ENCODE results near the gene PPP1R26.
"Not testable (repeated sequence)": the region's sequence is repeated elsewhere in the genome, so short reads cannot be mapped to it uniquely, and the experiment has no call there.

Gene PPP1R26

DNA sequence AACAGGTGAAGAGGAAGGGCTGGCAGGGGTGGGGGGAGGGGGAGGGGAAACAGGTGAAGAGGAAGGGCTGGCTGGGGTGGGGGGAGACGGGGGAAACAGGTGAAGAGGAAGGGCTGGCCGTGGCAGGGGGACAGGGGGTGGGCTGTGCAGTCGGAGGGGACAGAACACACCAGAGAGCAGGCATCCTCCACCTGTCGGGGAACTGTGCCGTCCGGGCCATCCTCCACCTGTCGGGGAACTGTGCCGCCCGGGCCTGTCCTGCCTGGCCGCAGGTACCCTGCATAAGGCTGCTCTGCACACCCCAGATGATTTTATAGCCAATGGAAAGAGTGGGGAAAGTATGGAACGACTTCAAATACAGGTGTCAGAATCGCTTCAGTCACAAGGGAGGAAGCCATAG is 32.5 kb upstream of the PPP1R26 start:
- Histone ChIP-seq H3K9me3 (ENCODE audit: insufficient read depth, low read depth, low read length) (no peaks in the 10 kb centered on the region), H3K4me3 (ENCODE audit: low read length) (no peak overlapping the region), H3K4me1 (ENCODE audit: insufficient read depth, low read length) (no peaks in the 10 kb centered on the region), H3K27me3 (ENCODE audit: insufficient read depth, low read length) (no peaks in the 10 kb centered on the region), H3K36me3 (ENCODE audit: insufficient read depth, low read length) (no peaks in the 10 kb centered on the region), H3K27ac (ENCODE audit: low read depth, low read length) (no peak overlapping the region), H3K9ac (ENCODE audit: low read depth, low read length) (no peak overlapping the region)
- WGBS = 91% methylated on average over 12 of the region's 12 CpGs

DNA sequence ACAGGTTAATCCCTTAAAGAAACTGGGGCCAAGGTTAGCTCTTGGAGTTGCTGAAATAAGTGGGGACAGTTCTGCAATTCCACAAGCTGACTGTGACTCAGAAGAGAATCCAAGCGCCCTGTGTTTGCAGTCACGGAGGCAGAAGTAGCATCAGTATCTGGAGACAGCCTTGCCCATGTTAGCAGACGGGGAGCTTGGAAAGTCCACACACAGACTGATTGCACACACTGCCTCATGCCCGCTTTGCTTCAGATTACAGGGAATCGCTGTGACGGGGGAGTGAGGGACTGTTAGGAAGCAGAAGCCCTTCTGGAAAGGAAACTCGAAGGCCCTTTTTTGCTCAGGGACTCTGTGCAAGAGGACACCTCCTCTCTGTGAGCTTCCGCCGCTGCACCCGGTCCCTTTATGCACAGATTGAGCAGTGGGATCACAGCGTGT is 30.9 kb upstream of the PPP1R26 start:
- no peaks in the 10 kb centered on the region for H3K4me1 ChIP-seq (ENCODE audit: insufficient read depth, low read length)
- no peaks in the 10 kb centered on the region for H3K27me3 ChIP-seq (ENCODE audit: insufficient read depth, low read length)
- H3K9me3 ChIP-seq (ENCODE audit: insufficient read depth, low read depth, low read length) = no peaks in the 10 kb centered on the region
- H3K9ac ChIP-seq (ENCODE audit: low read depth, low read length) = no peak overlapping the region
- 82% methylated on average over 11 of the region's 11 CpGs for WGBS
- H3K36me3 ChIP-seq (ENCODE audit: insufficient read depth, low read length) = no peaks in the 10 kb centered on the region
- H3K4me3 ChIP-seq (ENCODE audit: low read length) = no peak overlapping the region
- no peak overlapping the region for H3K27ac ChIP-seq (ENCODE audit: low read depth, low read length)

DNA sequence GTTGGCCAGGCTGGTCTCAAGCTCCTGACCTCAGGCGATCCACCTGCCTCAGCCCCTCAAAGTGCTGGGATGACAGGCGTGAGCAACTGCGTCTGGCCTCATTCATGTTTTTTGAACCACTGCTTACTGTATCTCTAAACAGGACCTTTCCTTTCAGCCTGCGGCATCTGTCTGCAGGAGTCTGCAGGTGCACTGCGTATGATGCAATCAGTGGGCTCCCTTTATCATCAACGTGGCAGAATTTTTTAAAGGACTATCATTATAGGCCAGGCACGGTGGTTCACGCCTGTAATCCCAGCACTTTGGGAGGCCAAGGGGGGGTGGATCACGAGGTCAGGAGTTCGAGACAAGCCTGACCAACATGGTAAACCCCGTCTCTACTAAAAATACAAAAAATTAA is 30.1 kb upstream of the PPP1R26 start:
- H3K4me1 ChIP-seq (ENCODE audit: insufficient read depth, low read length); H3K4me3 ChIP-seq (ENCODE audit: low read length); H3K9me3 ChIP-seq (ENCODE audit: insufficient read depth, low read depth, low read length); H3K27me3 ChIP-seq (ENCODE audit: insufficient read depth, low read length); H3K36me3 ChIP-seq (ENCODE audit: insufficient read depth, low read length); H3K9ac ChIP-seq (ENCODE audit: low read depth, low read length); H3K27ac ChIP-seq (ENCODE audit: low read depth, low read length): not testable (repeated sequence)
- 95% methylated on average over 10 of the region's 11 CpGs for WGBS

DNA sequence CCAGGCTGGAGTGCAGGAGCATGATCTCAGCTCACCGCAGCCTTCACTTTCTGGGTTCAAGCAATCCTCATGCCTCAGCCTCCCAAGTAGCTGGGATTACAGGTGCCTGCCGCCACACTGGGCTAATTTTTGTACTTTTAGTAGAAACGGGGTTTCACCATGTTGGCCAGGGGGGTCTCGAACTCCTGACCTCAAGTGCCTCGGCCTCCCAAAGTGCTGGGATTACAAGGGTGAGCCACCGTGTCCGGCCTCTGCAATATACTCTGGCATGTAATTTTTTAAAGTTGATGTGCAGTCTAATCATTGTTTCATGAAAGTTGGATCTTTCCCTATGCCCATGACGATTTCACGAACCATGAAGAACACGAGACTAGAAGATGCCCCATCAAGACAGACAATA is 28.6 kb upstream of the PPP1R26 start:
- no peak overlapping the region for H3K27ac ChIP-seq (ENCODE audit: low read depth, low read length)
- no peak overlapping the region for H3K9ac ChIP-seq (ENCODE audit: low read depth, low read length)
- H3K4me1 ChIP-seq (ENCODE audit: insufficient read depth, low read length) = no peaks in the 10 kb centered on the region
- no peaks in the 10 kb centered on the region for H3K27me3 ChIP-seq (ENCODE audit: insufficient read depth, low read length)
- no peak overlapping the region for H3K4me3 ChIP-seq (ENCODE audit: low read length)
- 94% methylated on average over 10 of the region's 10 CpGs for WGBS
- no peaks in the 10 kb centered on the region for H3K36me3 ChIP-seq (ENCODE audit: insufficient read depth, low read length)
- H3K9me3 ChIP-seq (ENCODE audit: insufficient read depth, low read depth, low read length) = no peaks in the 10 kb centered on the region

DNA sequence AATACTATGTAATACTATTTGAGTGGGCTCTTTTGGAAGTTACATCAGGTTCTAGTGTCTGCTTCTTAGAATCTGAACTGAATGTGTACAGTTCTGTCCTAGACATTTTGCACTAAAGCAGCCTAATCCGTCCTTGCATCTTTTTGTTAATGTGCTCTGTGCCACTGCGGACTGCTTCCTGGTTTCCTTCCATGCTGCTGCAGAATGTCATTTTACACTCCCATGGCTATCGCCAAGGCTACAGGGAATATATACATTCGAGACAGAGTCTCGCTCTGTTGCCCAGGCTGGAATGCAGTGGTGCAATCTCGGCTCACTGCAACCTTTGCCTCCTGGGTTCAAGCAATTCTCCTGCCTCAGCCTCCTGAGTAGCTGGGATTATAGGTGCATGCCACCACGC is 27.7 kb upstream of the PPP1R26 start:
- H3K9ac ChIP-seq (ENCODE audit: low read depth, low read length); H3K4me3 ChIP-seq (ENCODE audit: low read length); H3K36me3 ChIP-seq (ENCODE audit: insufficient read depth, low read length); H3K9me3 ChIP-seq (ENCODE audit: insufficient read depth, low read depth, low read length); H3K4me1 ChIP-seq (ENCODE audit: insufficient read depth, low read length); H3K27me3 ChIP-seq (ENCODE audit: insufficient read depth, low read length); H3K27ac ChIP-seq (ENCODE audit: low read depth, low read length): not testable (repeated sequence)
- WGBS = 94% methylated on average over 6 of the region's 7 CpGs

DNA sequence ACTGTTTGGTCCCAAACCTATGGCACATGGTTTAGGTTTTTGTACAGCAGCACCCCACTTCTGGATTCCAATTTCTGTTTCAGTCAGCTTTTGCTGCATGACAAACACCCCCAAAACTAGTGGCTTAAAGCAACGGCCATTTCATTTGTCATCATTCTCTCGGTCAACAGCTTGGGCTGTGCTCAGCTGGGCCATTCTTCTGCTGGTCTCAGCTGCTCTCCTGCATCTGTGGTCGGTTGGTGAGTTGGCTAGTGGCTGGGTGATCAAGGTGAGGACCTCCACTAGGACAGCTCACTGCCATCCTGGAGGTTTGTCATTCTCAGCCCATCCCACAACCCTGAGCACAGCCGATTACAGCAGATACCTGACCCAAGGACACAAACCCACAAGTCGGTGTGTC is 24.8 kb upstream of the PPP1R26 start:
- no peak overlapping the region for H3K4me3 ChIP-seq (ENCODE audit: low read length)
- H3K9me3 ChIP-seq (ENCODE audit: insufficient read depth, low read depth, low read length) = no peaks in the 10 kb centered on the region
- no peaks in the 10 kb centered on the region for H3K36me3 ChIP-seq (ENCODE audit: insufficient read depth, low read length)
- H3K27me3 ChIP-seq (ENCODE audit: insufficient read depth, low read length) = no peaks in the 10 kb centered on the region
- H3K9ac ChIP-seq (ENCODE audit: low read depth, low read length) = no peak overlapping the region
- no peaks in the 10 kb centered on the region for H3K4me1 ChIP-seq (ENCODE audit: insufficient read depth, low read length)
- H3K27ac ChIP-seq (ENCODE audit: low read depth, low read length) = no peak overlapping the region
- WGBS = 93% methylated on average over 5 of the region's 5 CpGs

DNA sequence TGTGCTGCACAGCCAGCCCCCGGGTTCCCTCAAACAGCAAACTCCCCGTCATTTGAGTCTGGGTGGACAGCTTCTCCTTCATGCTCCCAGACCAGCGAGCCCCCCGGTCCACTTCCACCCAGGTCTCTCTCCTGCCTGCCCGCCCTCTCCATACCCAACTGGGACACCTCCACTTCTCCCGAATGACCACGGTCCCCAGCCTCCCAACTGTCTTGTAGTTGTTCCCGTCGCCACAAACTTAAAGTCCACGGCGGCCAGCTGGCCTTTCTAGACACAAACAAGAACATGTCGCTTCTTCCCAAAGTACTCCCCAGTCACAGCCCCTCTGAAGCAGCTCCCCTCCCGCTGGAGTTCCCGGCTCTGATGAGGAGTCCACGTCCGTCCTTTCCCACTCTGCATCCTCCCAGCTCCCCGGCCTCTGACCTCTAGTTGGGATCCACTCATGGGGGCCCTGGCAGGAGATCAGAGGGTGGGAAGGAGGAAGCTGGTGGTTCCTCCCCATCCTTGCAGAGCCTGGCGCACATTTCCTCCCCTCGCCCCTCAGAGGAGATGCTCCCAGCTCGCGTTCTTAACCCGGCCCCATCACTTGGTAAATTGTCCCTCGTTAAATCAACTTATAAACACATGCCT is 24.1 kb upstream of the PPP1R26 start:
- no peak overlapping the region for H3K27ac ChIP-seq (ENCODE audit: low read depth, low read length)
- H3K27me3 ChIP-seq (ENCODE audit: insufficient read depth, low read length) = no peaks in the 10 kb centered on the region
- no peaks in the 10 kb centered on the region for H3K36me3 ChIP-seq (ENCODE audit: insufficient read depth, low read length)
- H3K9me3 ChIP-seq (ENCODE audit: insufficient read depth, low read depth, low read length) = no peaks in the 10 kb centered on the region
- no peak overlapping the region for H3K9ac ChIP-seq (ENCODE audit: low read depth, low read length)
- no peaks in the 10 kb centered on the region for H3K4me1 ChIP-seq (ENCODE audit: insufficient read depth, low read length)
- no peak overlapping the region for H3K4me3 ChIP-seq (ENCODE audit: low read length)
- WGBS = 88% methylated on average over 22 of the region's 23 CpGs

DNA sequence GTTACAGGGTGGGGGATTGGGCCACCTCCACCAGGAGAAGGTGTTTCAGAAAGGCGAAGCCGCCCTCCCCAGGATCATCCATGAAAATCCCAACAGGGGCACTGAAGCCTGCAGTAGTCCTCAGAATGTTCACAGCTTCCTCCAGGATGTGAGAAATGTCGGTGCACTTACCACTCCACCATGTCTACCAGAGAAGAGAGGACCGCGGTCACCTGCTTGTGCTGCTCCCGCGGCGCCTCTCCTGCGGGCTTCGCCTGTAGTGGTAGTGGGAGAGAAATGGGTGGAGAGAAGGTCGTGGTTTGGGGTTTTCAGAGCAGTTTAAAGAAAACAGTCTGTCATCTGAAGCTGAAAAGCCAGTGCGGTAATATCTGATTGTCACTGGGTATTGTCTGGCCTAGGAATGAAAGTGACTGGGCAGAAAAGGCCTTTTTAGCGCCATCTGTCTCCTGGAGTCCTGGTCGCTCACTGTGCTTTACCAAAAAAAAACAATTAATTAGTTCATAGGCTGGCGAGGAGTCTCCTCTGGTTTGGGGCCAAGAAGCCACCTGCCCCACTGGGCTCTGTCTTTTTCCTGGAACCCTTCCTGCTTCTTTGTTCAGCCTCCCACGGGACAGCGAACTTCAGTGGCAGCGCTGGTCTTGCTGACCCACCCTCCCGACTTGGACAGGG is 23.0 kb upstream of the PPP1R26 start:
- H3K27me3 ChIP-seq (ENCODE audit: insufficient read depth, low read length) = no peaks in the 10 kb centered on the region
- WGBS = 89% methylated on average over 19 of the region's 19 CpGs
- no peak overlapping the region for H3K9ac ChIP-seq (ENCODE audit: low read depth, low read length)
- no peak overlapping the region for H3K4me3 ChIP-seq (ENCODE audit: low read length)
- no peaks in the 10 kb centered on the region for H3K9me3 ChIP-seq (ENCODE audit: insufficient read depth, low read depth, low read length)
- H3K36me3 ChIP-seq (ENCODE audit: insufficient read depth, low read length) = no peaks in the 10 kb centered on the region
- H3K4me1 ChIP-seq (ENCODE audit: insufficient read depth, low read length) = no peaks in the 10 kb centered on the region
- H3K27ac ChIP-seq (ENCODE audit: low read depth, low read length) = no peak overlapping the region

DNA sequence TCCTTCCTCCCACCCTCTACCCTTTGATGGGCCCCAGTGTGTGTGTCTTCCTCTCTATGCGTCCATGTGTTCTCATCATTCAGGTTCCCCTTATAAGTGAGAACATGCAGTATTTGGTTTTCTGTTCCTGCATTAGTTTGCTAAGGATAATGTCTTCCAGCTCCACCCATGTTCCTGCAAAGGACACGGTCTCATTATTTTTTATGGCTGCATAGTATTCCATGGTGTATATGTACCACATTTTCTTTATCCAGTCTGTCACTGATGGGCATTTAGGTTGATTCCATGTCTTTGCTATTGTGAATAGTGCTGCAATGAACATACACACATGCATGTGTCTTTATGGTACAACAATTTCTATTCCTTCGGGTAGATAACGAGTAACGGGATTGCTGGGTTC is 21.1 kb upstream of the PPP1R26 start:
- not testable (repeated sequence) for H3K27ac ChIP-seq (ENCODE audit: low read depth, low read length); H3K9ac ChIP-seq (ENCODE audit: low read depth, low read length); H3K4me3 ChIP-seq (ENCODE audit: low read length); H3K36me3 ChIP-seq (ENCODE audit: insufficient read depth, low read length); H3K27me3 ChIP-seq (ENCODE audit: insufficient read depth, low read length); H3K4me1 ChIP-seq (ENCODE audit: insufficient read depth, low read length); H3K9me3 ChIP-seq (ENCODE audit: insufficient read depth, low read depth, low read length)
- WGBS = 94% methylated on average over 4 of the region's 5 CpGs

DNA sequence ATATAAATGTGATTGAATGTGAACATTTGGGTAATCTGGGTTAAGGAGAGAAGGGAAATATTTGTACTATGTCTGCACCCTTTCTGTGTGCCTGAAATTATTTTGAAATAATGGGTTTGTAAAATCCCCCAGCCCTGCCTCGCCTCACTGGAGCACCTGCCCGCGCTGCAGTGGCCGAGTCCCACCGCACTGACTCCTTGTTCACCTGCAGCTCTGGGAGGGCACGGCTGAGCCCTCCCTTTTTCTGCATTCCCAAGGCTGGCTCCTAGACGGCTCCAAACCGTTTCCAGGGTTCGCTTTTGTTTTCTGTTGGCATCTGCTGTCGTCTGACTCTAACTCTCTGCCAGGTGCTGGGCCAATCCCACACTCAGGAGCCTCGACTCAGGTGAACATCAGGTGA is 17.6 kb upstream of the PPP1R26 start:
- H3K27ac ChIP-seq (ENCODE audit: low read depth, low read length) = no peak overlapping the region
- no peak overlapping the region for H3K9ac ChIP-seq (ENCODE audit: low read depth, low read length)
- H3K4me1 ChIP-seq (ENCODE audit: insufficient read depth, low read length) = no peaks in the 10 kb centered on the region
- no peaks in the 10 kb centered on the region for H3K36me3 ChIP-seq (ENCODE audit: insufficient read depth, low read length)
- 91% methylated on average over 11 of the region's 11 CpGs for WGBS
- H3K27me3 ChIP-seq (ENCODE audit: insufficient read depth, low read length) = no peaks in the 10 kb centered on the region
- H3K4me3 ChIP-seq (ENCODE audit: low read length) = no peak overlapping the region
- H3K9me3 ChIP-seq (ENCODE audit: insufficient read depth, low read depth, low read length) = no peaks in the 10 kb centered on the region

DNA sequence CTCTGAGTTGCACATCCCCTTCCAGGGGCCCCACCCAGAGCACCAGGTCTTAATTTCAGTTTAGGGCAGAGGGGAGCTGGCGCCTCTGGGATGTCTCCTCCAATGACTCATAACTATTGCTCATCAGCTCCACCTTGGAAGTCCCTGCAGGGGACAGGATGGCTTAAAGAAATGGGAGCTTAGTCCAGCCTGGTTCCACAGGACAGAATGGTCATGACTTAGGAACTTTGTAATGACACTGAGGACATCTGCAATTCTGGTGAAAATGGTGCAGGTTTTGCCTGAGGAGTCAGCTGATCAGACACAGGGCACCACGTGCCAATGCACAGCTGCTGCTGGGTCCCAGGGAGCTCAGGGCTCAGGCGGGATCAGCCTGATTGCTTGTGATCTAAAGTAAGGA is 16.4 kb upstream of the PPP1R26 start:
- no peaks in the 10 kb centered on the region for H3K36me3 ChIP-seq (ENCODE audit: insufficient read depth, low read length)
- H3K9me3 ChIP-seq (ENCODE audit: insufficient read depth, low read depth, low read length) = no peaks in the 10 kb centered on the region
- no peak overlapping the region for H3K9ac ChIP-seq (ENCODE audit: low read depth, low read length)
- no peaks in the 10 kb centered on the region for H3K4me1 ChIP-seq (ENCODE audit: insufficient read depth, low read length)
- 61% methylated on average over 2 of the region's 3 CpGs for WGBS
- H3K27ac ChIP-seq (ENCODE audit: low read depth, low read length) = no peak overlapping the region
- no peak overlapping the region for H3K4me3 ChIP-seq (ENCODE audit: low read length)
- no peaks in the 10 kb centered on the region for H3K27me3 ChIP-seq (ENCODE audit: insufficient read depth, low read length)

DNA sequence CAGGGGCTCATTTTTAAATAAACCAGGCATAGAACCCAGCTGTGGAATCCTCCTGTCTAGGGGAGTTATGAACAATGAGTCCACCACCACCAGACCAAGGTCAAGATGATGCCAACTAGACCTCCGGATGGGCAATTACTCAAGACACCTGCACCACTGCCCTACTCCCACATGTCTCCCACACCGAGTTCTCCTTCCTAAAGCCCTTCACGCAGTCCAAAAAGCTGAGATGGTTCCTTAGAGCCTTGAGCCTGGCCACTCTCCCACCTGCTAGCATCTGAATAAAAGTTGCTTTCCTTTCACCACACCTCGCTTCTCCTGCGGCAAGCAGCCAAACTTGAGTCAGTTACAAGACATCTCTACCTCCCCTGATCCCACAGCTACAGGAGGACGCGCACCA is 15.4 kb upstream of the PPP1R26 start:
- Histone ChIP-seq H3K36me3 (ENCODE audit: insufficient read depth, low read length) (no peaks in the 10 kb centered on the region), H3K4me3 (ENCODE audit: low read length) (no peak overlapping the region), H3K9me3 (ENCODE audit: insufficient read depth, low read depth, low read length) (no peaks in the 10 kb centered on the region), H3K9ac (ENCODE audit: low read depth, low read length) (no peak overlapping the region), H3K4me1 (ENCODE audit: insufficient read depth, low read length) (0 out of 2 replicates have a peak, but pooled peaks cover 1% of the 10 kb centered on the region), H3K27ac (ENCODE audit: low read depth, low read length) (no peak overlapping the region), H3K27me3 (ENCODE audit: insufficient read depth, low read length) (no peaks in the 10 kb centered on the region)
- 94% methylated on average over 7 of the region's 7 CpGs for WGBS

All from HUES64 (cell line).